Activated CD8-positive, alpha-beta T cell treated with anti-CD3 and anti-CD28 coated beads for 36 hours (primary cell): ENCODE data around the gene GRID1. TPM values are rescaled to one million over a fixed set of nuclear protein-coding genes. Genes with fewer than 3 reads are reported as not detected.
"Not testable (repeated sequence)": the region's sequence is repeated elsewhere in the genome, so short reads cannot be mapped to it uniquely, and the experiment has no call there.

Experiments
- ATAC-seq: fragments of 200-7000 bp; cut with Tn5 transposase; one replicate; pipeline ENCODE4 v1.10.0; 2021; ENCODE audit warnings: mild to moderate bottlenecking, moderate library complexity
- CTCF ChIA-PET: fragments of 350-600 bp; sonication (Branson Sonifier 250); formaldehyde crosslinking; loops from one replicate; lab custom pipeline; 2021; ENCODE audit warnings: antibody characterized with exemption; lab: Charles Lee
- POLR2A ChIA-PET: fragments of 350-600 bp; sonication (Branson Sonifier 250); formaldehyde crosslinking; loops from one replicate; lab custom pipeline; 2021; ENCODE audit warnings: antibody characterized with exemption; lab: Charles Lee
- DNase-seq: peaks from one replicate; pipeline ENCODE4 v3.0.0-alpha.2; 2020
- H3K27ac Mint-ChIP-seq: one replicate; pipeline ENCODE4 v1.8.0; 2021; ENCODE audit warnings: mild to moderate bottlenecking, mixed read lengths
- H3K27me3 Mint-ChIP-seq: one replicate; pipeline ENCODE4 v1.8.0; 2021; ENCODE audit warnings: mixed read lengths
- H3K36me3 Mint-ChIP-seq: one replicate; pipeline ENCODE4 v1.8.0; 2021; ENCODE audit warnings: low read depth, mixed read lengths
- H3K4me1 Mint-ChIP-seq: one replicate; pipeline ENCODE4 v1.8.0; 2021; ENCODE audit warnings: low read depth, mixed read lengths
- H3K4me3 Mint-ChIP-seq: one replicate; pipeline ENCODE4 v1.8.0; 2021; ENCODE audit warnings: mild to moderate bottlenecking, moderate library complexity, mixed read lengths
- H3K9me3 Mint-ChIP-seq: one replicate; pipeline ENCODE4 v1.8.0; 2021; ENCODE audit warnings: mixed read lengths
- CTCF ChIP-seq: fragments of 200-600 bp; IDR thresholded peaks from one replicate; pipeline ENCODE4 v1.8.0; 2022; ENCODE audit warnings: antibody characterized with exemption, mild to moderate bottlenecking
- intact Hi-C: fragments of 100-400 bp; cut with micrococcal nuclease; formaldehyde crosslinking; loops from one replicate; pipeline ENCODE4 v1.10.0; 2022
- total RNA-seq, 2 experiments: library from RNA; stranded (reverse); gene quantifications; one replicate each; pipeline ENCODE4 v1.2.3, GENCODE V29; 2021

GRID1 gene
- total RNA-seq, 2 experiments from 2014 or later, result not detected

GRCh38 chr10:85719408-85719807 lies 647.2 kb downstream of the GRID1 start:
- no peak for TF ChIP-seq CTCF
- no peak overlapping the region for H3K4me3 Mint-ChIP-seq
- intact Hi-C loops, result no loop called here
- ATAC-seq, result no peak
- H3K9me3 Mint-ChIP-seq, result no peaks in the 10 kb centered on the region
- H3K36me3 Mint-ChIP-seq, result no peaks in the 10 kb centered on the region
- ChIA-PET CTCF (no interaction called here), POLR2A (no interaction called here)
- DNase-seq, result no peak
- H3K4me1 Mint-ChIP-seq, result no peaks in the 10 kb centered on the region
- no peaks in the 10 kb centered on the region for H3K27me3 Mint-ChIP-seq
- H3K27ac Mint-ChIP-seq, result no peak overlapping the region

- ChIA-PET CTCF (no interaction called here), POLR2A (no interaction called here)
- Mint-ChIP-seq H3K4me3 (no peak overlapping the region), H3K4me1 (no peaks in the 10 kb centered on the region), H3K9me3 (peaks cover 3% of the 10 kb centered on the region), H3K36me3 (no peaks in the 10 kb centered on the region), H3K27ac (no peak overlapping the region), H3K27me3 (peaks cover 3% of the 10 kb centered on the region)
- intact Hi-C loops, result no loop called here
- ATAC-seq, result no peak
- no peak for TF ChIP-seq CTCF
- DNase-seq, result no peak
These were observed 652.7 kb downstream of the GRID1 start for GRCh38 chr10:85713885-85714284.

GRCh38 chr10:85702768-85703167 lies 663.8 kb downstream of the GRID1 start:
- no peak for ATAC-seq
- Mint-ChIP-seq H3K4me3 (no peak overlapping the region), H3K27me3 (peaks cover 21% of the 10 kb centered on the region), H3K27ac (no peak overlapping the region), H3K9me3 (no peaks in the 10 kb centered on the region), H3K36me3 (no peaks in the 10 kb centered on the region), H3K4me1 (no peaks in the 10 kb centered on the region)
- intact Hi-C loops, result no loop called here
- POLR2A ChIA-PET, result no interaction called here
- no peak for TF ChIP-seq CTCF
- CTCF ChIA-PET, result no interaction called here
- no peak for DNase-seq

GRCh38 chr10:85699066-85699465 lies 667.5 kb downstream of the GRID1 start:
- H3K4me1 Mint-ChIP-seq, H3K9me3 Mint-ChIP-seq, DNase-seq, POLR2A ChIA-PET, ATAC-seq, intact Hi-C loops, H3K27ac Mint-ChIP-seq, H3K4me3 Mint-ChIP-seq, H3K36me3 Mint-ChIP-seq, CTCF ChIA-PET: not testable (repeated sequence)
- peaks cover 30% of the 10 kb centered on the region for H3K27me3 Mint-ChIP-seq

GRCh38 chr10:85696893-85697292 lies 669.7 kb downstream of the GRID1 start:
- TF ChIP-seq CTCF, result no peak
- ChIA-PET CTCF (no interaction called here), POLR2A (no interaction called here)
- H3K4me3 Mint-ChIP-seq, result no peak overlapping the region
- H3K27me3 Mint-ChIP-seq, result peaks cover 30% of the 10 kb centered on the region
- no peaks in the 10 kb centered on the region for H3K36me3 Mint-ChIP-seq
- intact Hi-C loops, result no loop called here
- no peak for ATAC-seq
- H3K27ac Mint-ChIP-seq, result no peak overlapping the region
- H3K4me1 Mint-ChIP-seq, result no peaks in the 10 kb centered on the region
- no peak for DNase-seq
- peaks cover 5% of the 10 kb centered on the region for H3K9me3 Mint-ChIP-seq

GRCh38 chr10:85682621-85683020 lies 684.0 kb downstream of the GRID1 start:
- CTCF ChIA-PET, result no interaction called here
- no peak for TF ChIP-seq CTCF
- Mint-ChIP-seq H3K4me3 (no peak overlapping the region), H3K4me1 (no peaks in the 10 kb centered on the region), H3K27ac (no peak overlapping the region), H3K9me3 (no peaks in the 10 kb centered on the region), H3K27me3 (peaks cover 3% of the 10 kb centered on the region), H3K36me3 (no peaks in the 10 kb centered on the region)
- POLR2A ChIA-PET, result no interaction called here
- ATAC-seq (no peak), DNase-seq (no peak)
- intact Hi-C loops, result no loop called here
